Measurements from ENCODE around the gene STC2.
"Not testable (repeated sequence)": the region's sequence is repeated elsewhere in the genome, so short reads cannot be mapped to it uniquely, and the experiment has no call there.

STC2 gene

GRCh38 chr5:173327948-173328843, at the start of gene STC2:
Gene STC2 (minus strand): TSS chr5:173328414. CDS start chr5:173328193, 221 bp downstream.
- no peak for TF ChIP-seq CTCF (conservative IDR thresholded peaks at IDR 0.05; ENCODE audit: low read depth, low read length)
- no peak within 1 kb of the TSS for H3K4me3 ChIP-seq (IDR thresholded peaks at IDR 0.05; ENCODE audit: insufficient read depth, low read depth, low read length)
- no peak within 1 kb of the TSS; the same call in 1 of the 2 replicates for H3K27ac ChIP-seq
- H3K9ac ChIP-seq: peak within 1 kb of the TSS; percentile 61
- no peaks in the 10 kb centered on the region for H4K20me1 ChIP-seq (ENCODE audit: insufficient read depth)
- peak within 1 kb of the TSS; percentile 84 for H3K4me2 ChIP-seq
- no peaks in the 10 kb centered on the region for H3K27me3 ChIP-seq (ENCODE audit: insufficient read depth, low read depth)
- peaks cover 4% of the 10 kb centered on the region for H3K4me1 ChIP-seq (ENCODE audit: low read depth, poor library complexity, severe bottlenecking)
- no peaks in the 10 kb centered on the region for H3K79me2 ChIP-seq (ENCODE audit: insufficient read depth, low read depth)
- H2AFZ ChIP-seq (ENCODE audit: low read depth): peak within 1 kb of the TSS; percentile 90
- H3K36me3 ChIP-seq (ENCODE audit: insufficient read depth): no peaks in the 10 kb centered on the region

GRCh38 chr5:173371400-173371799, 43.2 kb upstream of the STC2 start:
- TF ChIP-seq CTCF (conservative IDR thresholded peaks at IDR 0.05; ENCODE audit: low read depth, low read length): no peak
- H3K9ac ChIP-seq: no peak overlapping the region

GRCh38 chr5:173363406-173363805, 35.2 kb upstream of the STC2 start:
- H3K9ac ChIP-seq; H3K4me2 ChIP-seq; H2AFZ ChIP-seq (ENCODE audit: low read depth); H3K4me3 ChIP-seq (IDR thresholded peaks at IDR 0.05; ENCODE audit: insufficient read depth, low read depth, low read length); H3K4me1 ChIP-seq (ENCODE audit: low read depth, poor library complexity, severe bottlenecking); H3K27me3 ChIP-seq (ENCODE audit: insufficient read depth, low read depth); H3K27ac ChIP-seq; H3K79me2 ChIP-seq (ENCODE audit: insufficient read depth, low read depth); H4K20me1 ChIP-seq (ENCODE audit: insufficient read depth); H3K36me3 ChIP-seq (ENCODE audit: insufficient read depth): not testable (repeated sequence)

More at GRCh38 chr5:173371400-173371799, 43.2 kb upstream of the STC2 start:
- Histone ChIP-seq H3K36me3 (ENCODE audit: insufficient read depth) (no peaks in the 10 kb centered on the region), H3K4me2 (no peak overlapping the region), H2AFZ (ENCODE audit: low read depth) (no peak overlapping the region), H3K27me3 (ENCODE audit: insufficient read depth, low read depth) (no peaks in the 10 kb centered on the region), H4K20me1 (ENCODE audit: insufficient read depth) (no peaks in the 10 kb centered on the region), H3K27ac (no peak overlapping the region), H3K79me2 (ENCODE audit: insufficient read depth, low read depth) (no peaks in the 10 kb centered on the region), H3K4me1 (ENCODE audit: low read depth, poor library complexity, severe bottlenecking) (no peaks in the 10 kb centered on the region), H3K4me3 (IDR thresholded peaks at IDR 0.05; ENCODE audit: insufficient read depth, low read depth, low read length) (no peak overlapping the region)

DNA sequence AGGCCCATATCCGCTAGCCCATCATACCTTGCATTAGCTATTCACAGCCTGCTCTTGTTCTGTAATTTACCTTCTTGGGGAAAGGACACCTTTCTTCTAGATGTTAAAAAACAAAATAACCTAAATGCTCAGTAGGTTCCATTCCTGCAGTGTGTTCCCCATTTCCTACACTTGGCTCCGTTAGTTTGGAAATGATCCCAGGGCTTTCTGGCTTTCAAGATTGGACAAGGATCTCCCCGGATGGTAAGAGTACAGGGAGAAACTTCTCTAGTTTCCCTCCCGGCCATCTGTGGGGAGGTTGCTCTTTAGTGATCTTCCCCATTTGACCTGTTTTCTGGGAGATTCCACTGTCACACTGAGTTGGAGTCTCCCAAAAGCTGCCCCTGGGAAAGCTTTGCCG, 27.3 kb upstream of the STC2 start:
- H3K4me3 ChIP-seq (IDR thresholded peaks at IDR 0.05; ENCODE audit: insufficient read depth, low read depth, low read length): no peak overlapping the region
- no peak overlapping the region for H3K9ac ChIP-seq
- no peaks in the 10 kb centered on the region for H3K36me3 ChIP-seq (ENCODE audit: insufficient read depth)
- H3K27ac ChIP-seq: no peak overlapping the region
- H3K27me3 ChIP-seq (ENCODE audit: insufficient read depth, low read depth): no peaks in the 10 kb centered on the region
- no peak for TF ChIP-seq CTCF (conservative IDR thresholded peaks at IDR 0.05; ENCODE audit: low read depth, low read length)
- H3K79me2 ChIP-seq (ENCODE audit: insufficient read depth, low read depth): no peaks in the 10 kb centered on the region
- H4K20me1 ChIP-seq (ENCODE audit: insufficient read depth): no peaks in the 10 kb centered on the region
- H3K4me1 ChIP-seq (ENCODE audit: low read depth, poor library complexity, severe bottlenecking): no peaks in the 10 kb centered on the region
- H2AFZ ChIP-seq (ENCODE audit: low read depth): no peak overlapping the region
- H3K4me2 ChIP-seq: no peak overlapping the region

DNA sequence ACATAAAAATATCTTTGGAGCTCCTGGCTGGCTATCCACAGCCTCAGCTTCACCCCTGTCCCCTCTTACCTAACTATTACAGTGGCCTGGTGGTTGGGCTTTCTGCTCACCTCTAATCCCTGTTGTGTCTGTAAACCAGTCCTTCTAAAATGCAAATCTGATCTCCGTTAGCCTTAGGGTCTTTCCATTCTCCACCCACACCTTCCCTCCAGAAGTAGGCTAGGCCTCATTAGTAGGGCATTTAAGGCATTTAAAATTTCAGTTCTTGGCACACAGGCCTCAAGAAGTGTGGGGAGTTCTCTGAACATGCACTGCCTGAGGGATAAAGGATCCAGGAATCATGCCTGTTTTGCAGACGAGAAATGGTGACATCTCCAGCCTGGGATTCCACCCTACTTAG, 26.4 kb upstream of the STC2 start:
- Histone ChIP-seq H3K4me2 (no peak overlapping the region), H3K27ac (no peak overlapping the region), H3K9ac (no peak overlapping the region), H3K4me1 (ENCODE audit: low read depth, poor library complexity, severe bottlenecking) (no peaks in the 10 kb centered on the region), H3K27me3 (ENCODE audit: insufficient read depth, low read depth) (no peaks in the 10 kb centered on the region), H3K36me3 (ENCODE audit: insufficient read depth) (no peaks in the 10 kb centered on the region), H3K4me3 (IDR thresholded peaks at IDR 0.05; ENCODE audit: insufficient read depth, low read depth, low read length) (no peak overlapping the region), H3K79me2 (ENCODE audit: insufficient read depth, low read depth) (no peaks in the 10 kb centered on the region), H2AFZ (ENCODE audit: low read depth) (no peak overlapping the region), H4K20me1 (ENCODE audit: insufficient read depth) (no peaks in the 10 kb centered on the region)
- TF ChIP-seq CTCF (conservative IDR thresholded peaks at IDR 0.05; ENCODE audit: low read depth, low read length): no peak

Data from KMS-11 (cell line).